HG02588 (cell line): Measurements from ENCODE around the gene VSTM4.

Experiments
- ATAC-seq: cut with Tn5 transposase; IDR thresholded peaks from one replicate; pipeline ENCODE4 v1.9.1; 2021; ENCODE audit warnings: mild to moderate bottlenecking, moderate library complexity; ENCODE audit not compliant: unreplicated experiment

Gene VSTM4

GRCh38 chr10:48974510-48975156, 140.7 kb downstream of the VSTM4 start:
- no peak for ATAC-seq

GRCh38 chr10:48973065-48973464, 142.3 kb downstream of the VSTM4 start:
- no peak for ATAC-seq

- no peak for ATAC-seq
Measured at GRCh38 chr10:48970654-48971053, 144.7 kb downstream of the VSTM4 start.

- no peak for ATAC-seq
Measured at GRCh38 chr10:48970046-48970445, 145.3 kb downstream of the VSTM4 start.

- ATAC-seq: no peak
Measured at GRCh38 chr10:48968036-48968435, 147.3 kb downstream of the VSTM4 start.

- no peak for ATAC-seq
Measured at GRCh38 chr10:48965460-48965859, 149.9 kb downstream of the VSTM4 start.
